Astrocyte (in vitro differentiated cells and primary cell): Measurements from ENCODE around the gene CRADD. TPM values are rescaled to one million over a fixed set of nuclear protein-coding genes. Genes with fewer than 3 reads are reported as not detected.
A peak's percentile ranks its signal among the peaks of the same experiment; 100 is the strongest.
"Not testable (repeated sequence)": the region's sequence is repeated elsewhere in the genome, so short reads cannot be mapped to it uniquely, and the experiment has no call there.

Experiments
- DNase-seq: peaks from one replicate; pipeline ENCODE4 v3.0.0-alpha.2; 2010; ENCODE audit warnings: low read depth
- FAIRE-seq: peaks from 2 replicates; lab custom pipeline; 2011; peaks lifted over from hg19 to GRCh38; lab: Jason Lieb, UNC
- H2AFZ ChIP-seq: 2 replicates; pipeline ENCODE4 v1.6.0; 2012; ENCODE audit warnings: low read depth, low read length, inconsistent platforms
- H3K27ac ChIP-seq: 2 replicates; pipeline ENCODE4 v1.5.1; 2011; ENCODE audit warnings: low read depth, low read length, inconsistent platforms
- H3K27me3 ChIP-seq: 2 replicates; pipeline ENCODE4 v1.6.0; 2011; ENCODE audit warnings: low read length, inconsistent platforms; ENCODE audit not compliant: insufficient read depth
- H3K36me3 ChIP-seq: 2 replicates; pipeline ENCODE4 v1.5.1; 2011; ENCODE audit warnings: low read length, inconsistent platforms; ENCODE audit not compliant: insufficient read depth
- H3K4me1 ChIP-seq: 2 replicates; pipeline ENCODE4 v1.5.1; 2011; ENCODE audit warnings: low read length, inconsistent platforms; ENCODE audit not compliant: insufficient read depth
- H3K4me2 ChIP-seq: 2 replicates; pipeline ENCODE4 v1.6.0; 2012; ENCODE audit warnings: low read length, inconsistent platforms
- H3K4me3 ChIP-seq: 2 replicates; pipeline ENCODE4 v1.5.1; 2011; ENCODE audit warnings: low read depth, mild to moderate bottlenecking, low read length, inconsistent platforms; ENCODE audit not compliant: insufficient read depth
- H3K79me2 ChIP-seq: 2 replicates; pipeline ENCODE4 v1.6.0; 2012; ENCODE audit warnings: mild to moderate bottlenecking, low read length, inconsistent platforms; ENCODE audit not compliant: insufficient read depth
- H3K9ac ChIP-seq: 2 replicates; pipeline ENCODE4 v1.6.0; 2012; ENCODE audit warnings: mild to moderate bottlenecking, low read length, inconsistent platforms
- H3K9me3 ChIP-seq: 2 replicates; pipeline ENCODE4 v1.5.1; 2012; ENCODE audit warnings: low read depth, mild to moderate bottlenecking, low read length, inconsistent platforms; ENCODE audit not compliant: insufficient read depth
- H4K20me1 ChIP-seq: 2 replicates; pipeline ENCODE4 v1.6.0; 2012; ENCODE audit warnings: low read length, inconsistent platforms; ENCODE audit not compliant: insufficient read depth
- H3K27ac Mint-ChIP-seq: one replicate; pipeline ENCODE4 v1.8.0; 2021; ENCODE audit warnings: mild to moderate bottlenecking, mixed read lengths; ENCODE audit not compliant: unreplicated experiment
- H3K27me3 Mint-ChIP-seq: one replicate; pipeline ENCODE4 v1.8.0; 2021; ENCODE audit warnings: low read depth, mixed read lengths; ENCODE audit not compliant: unreplicated experiment
- H3K36me3 Mint-ChIP-seq: one replicate; pipeline ENCODE4 v1.8.0; 2021; ENCODE audit warnings: low read depth, mixed read lengths; ENCODE audit not compliant: unreplicated experiment
- H3K4me1 Mint-ChIP-seq: one replicate; pipeline ENCODE4 v1.8.0; 2021; ENCODE audit warnings: low read depth, mixed read lengths; ENCODE audit not compliant: unreplicated experiment
- H3K4me3 Mint-ChIP-seq: one replicate; pipeline ENCODE4 v1.8.0; 2021; ENCODE audit warnings: mild to moderate bottlenecking, moderate library complexity, mixed read lengths; ENCODE audit not compliant: unreplicated experiment
- H3K9me3 Mint-ChIP-seq: one replicate; pipeline ENCODE4 v1.8.0; 2021; ENCODE audit warnings: mild to moderate bottlenecking, mixed read lengths; ENCODE audit not compliant: unreplicated experiment
- CTCF ChIP-seq: IDR thresholded peaks from 2 replicates; pipeline ENCODE4 v1.5.1; 2011; ENCODE audit warnings: low read depth, mild to moderate bottlenecking, inconsistent platforms, low read length, moderate library complexity; ENCODE audit not compliant: insufficient read depth
- EZH2 ChIP-seq: IDR thresholded peaks from 2 replicates; pipeline ENCODE4 v1.6.1; 2012; ENCODE audit warnings: mild to moderate bottlenecking, low read length, inconsistent platforms; ENCODE audit not compliant: insufficient read depth
- total RNA-seq: library from RNA; stranded (reverse); gene quantifications from 2 replicates; pipeline ENCODE4 v1.2.1, GENCODE V29; 2021

CRADD gene
- total RNA-seq, 1 donor from 2014 or later, result 8.8 TPM

GRCh38 chr12:93778766-93779165 is 101.6 kb downstream of the CRADD start:
- no peaks in the 10 kb centered on the region for H3K36me3 ChIP-seq
- Mint-ChIP-seq H3K36me3 (peaks cover 2% of the 10 kb centered on the region), H3K27me3 (no peaks in the 10 kb centered on the region), H3K4me1 (peaks cover 28% of the 10 kb centered on the region), H3K9me3 (no peaks in the 10 kb centered on the region), H3K27ac (no peak overlapping the region), H3K4me3 (no peak overlapping the region)
- H2AFZ ChIP-seq, result no peak overlapping the region
- peak overlapping the region; percentile 63 for H3K9ac ChIP-seq
- peaks cover 32% of the 10 kb centered on the region for H3K4me1 ChIP-seq
- no peak for TF ChIP-seq EZH2
- no peak for TF ChIP-seq CTCF
- no peak overlapping the region for H3K4me3 ChIP-seq
- no peaks in the 10 kb centered on the region for H3K27me3 ChIP-seq
- H3K79me2 ChIP-seq, result no peaks in the 10 kb centered on the region
- DNase-seq (no peak), FAIRE-seq (no peak)
- H3K4me2 ChIP-seq, result peak overlapping the region; percentile 49
- H4K20me1 ChIP-seq, result no peaks in the 10 kb centered on the region
- H3K9me3 ChIP-seq, result no peaks in the 10 kb centered on the region
- H3K27ac ChIP-seq, result peak overlapping the region; percentile 88

GRCh38 chr12:93780101-93780641 is 103.0 kb downstream of the CRADD start:
- H3K79me2 ChIP-seq, result no peaks in the 10 kb centered on the region
- H3K4me2 ChIP-seq, result peak overlapping the region; percentile 1
- no peaks in the 10 kb centered on the region for H3K36me3 ChIP-seq
- H3K27me3 ChIP-seq, result no peaks in the 10 kb centered on the region
- H4K20me1 ChIP-seq, result no peaks in the 10 kb centered on the region
- no peaks in the 10 kb centered on the region for H3K27me3 Mint-ChIP-seq
- H3K4me3 ChIP-seq, result no peak overlapping the region
- peaks cover 46% of the 10 kb centered on the region for H3K4me1 ChIP-seq
- peaks cover 2% of the 10 kb centered on the region for H3K36me3 Mint-ChIP-seq
- H3K4me3 Mint-ChIP-seq, result no peak overlapping the region
- DNase-seq (no peak), FAIRE-seq (peak; percentile 73)
- H3K4me1 Mint-ChIP-seq, result peaks cover 42% of the 10 kb centered on the region
- H2AFZ ChIP-seq, result no peak overlapping the region
- H3K27ac ChIP-seq, result peak overlapping the region; percentile 29
- H3K27ac Mint-ChIP-seq, result no peak overlapping the region
- no peaks in the 10 kb centered on the region for H3K9me3 Mint-ChIP-seq
- TF ChIP-seq CTCF (no peak), EZH2 (no peak)
- no peaks in the 10 kb centered on the region for H3K9me3 ChIP-seq
- no peak overlapping the region for H3K9ac ChIP-seq

GRCh38 chr12:93780886-93781285 is 103.7 kb downstream of the CRADD start:
- not testable (repeated sequence) for H3K36me3 ChIP-seq, H3K4me2 ChIP-seq, H3K27ac ChIP-seq, H3K4me3 ChIP-seq, H3K9me3 ChIP-seq, H3K27ac Mint-ChIP-seq, H4K20me1 ChIP-seq, H3K36me3 Mint-ChIP-seq, H2AFZ ChIP-seq, FAIRE-seq, H3K79me2 ChIP-seq, H3K4me3 Mint-ChIP-seq, H3K27me3 ChIP-seq, DNase-seq, H3K9ac ChIP-seq, H3K27me3 Mint-ChIP-seq, H3K9me3 Mint-ChIP-seq
- peaks cover 49% of the 10 kb centered on the region for H3K4me1 Mint-ChIP-seq
- peaks cover 53% of the 10 kb centered on the region for H3K4me1 ChIP-seq

- H3K4me1 ChIP-seq, result peaks cover 52% of the 10 kb centered on the region
- not testable (repeated sequence) for H3K9ac ChIP-seq, H2AFZ ChIP-seq, H3K4me3 ChIP-seq, H3K79me2 ChIP-seq, H3K36me3 Mint-ChIP-seq, H3K27me3 ChIP-seq, DNase-seq, H3K9me3 ChIP-seq, H3K27ac Mint-ChIP-seq, H4K20me1 ChIP-seq, H3K9me3 Mint-ChIP-seq, H3K27ac ChIP-seq, H3K36me3 ChIP-seq, H3K4me3 Mint-ChIP-seq, FAIRE-seq, H3K27me3 Mint-ChIP-seq, H3K4me2 ChIP-seq
- peaks cover 48% of the 10 kb centered on the region for H3K4me1 Mint-ChIP-seq
These were observed 104.8 kb downstream of the CRADD start for GRCh38 chr12:93781961-93782360.
